ENCODE results near the gene MRGPRF.

- TF ChIP-seq CTCF (IDR thresholded peaks at IDR 0.05): no peak
- no peak for TF ChIP-seq POLR2A (IDR thresholded peaks at IDR 0.05)
These were observed 23.0 kb downstream of the MRGPRF start for GRCh38 chr11:68989936-68990606.

Measured in lower leg skin (tissue), 3 donors.